ENCODE measurements around the gene EML4. TPM values are rescaled to one million over a fixed set of nuclear protein-coding genes. Genes with fewer than 3 reads are reported as not detected.

EML4 gene
- polyA plus RNA-seq, 3 donors = 5.3 to 16.5 (median 9.6) TPM

DNA sequence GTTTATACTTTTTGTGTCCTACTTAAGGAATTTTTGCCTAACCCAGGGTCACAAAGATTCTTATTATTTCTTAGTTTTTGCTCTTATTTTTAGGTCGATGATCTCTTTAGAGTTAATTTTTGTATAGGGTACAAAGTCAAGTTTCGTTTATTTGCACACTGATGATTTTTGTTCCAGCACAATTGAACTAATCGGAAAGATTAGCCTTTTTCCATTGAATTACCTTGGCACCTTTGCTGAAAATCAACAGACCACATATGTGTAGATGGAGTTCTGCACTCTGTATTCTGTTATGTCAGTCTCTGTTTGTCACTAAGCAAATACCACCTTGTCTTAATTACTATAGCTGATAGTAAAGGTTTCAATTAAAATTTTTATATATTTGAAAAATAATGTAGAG, 18.7 kb downstream of the EML4 start:
- WGBS, 3 donors = 40 to 92% (median 86%) methylated on average over 3 of the region's 3 CpGs
- H3K27ac ChIP-seq (ENCODE audit: low read depth, low read length) = no peak overlapping the region

- WGBS, 3 donors = 60 to 97% (median 96%) methylated on average over 2 of the region's 2 CpGs
- no peak overlapping the region for H3K27ac ChIP-seq (ENCODE audit: low read depth, low read length)
These were observed 20.0 kb downstream of the EML4 start for GRCh38 chr2:42189235-42189566.

- 78 to 90% (median 89%) methylated on average over 2 of the region's 2 CpGs for WGBS, 3 donors
- H3K27ac ChIP-seq (ENCODE audit: low read depth, low read length) = no peak overlapping the region
These were observed 21.0 kb downstream of the EML4 start for GRCh38 chr2:42190191-42190590.

GRCh38 chr2:42191285-42192009, 22.3 kb downstream of the EML4 start:
- WGBS, 3 donors = 62 to 92% (median 86%) methylated on average over 10 of the region's 10 CpGs
- H3K27ac ChIP-seq (ENCODE audit: low read depth, low read length) = no peak overlapping the region

GRCh38 chr2:42192010-42192373, 22.8 kb downstream of the EML4 start:
- H3K27ac ChIP-seq (ENCODE audit: low read depth, low read length) = no peak overlapping the region
- 89 to 95% (median 95%) methylated on average over 5 of the region's 5 CpGs for whole genome bisulfite sequencing, 3 donors

DNA sequence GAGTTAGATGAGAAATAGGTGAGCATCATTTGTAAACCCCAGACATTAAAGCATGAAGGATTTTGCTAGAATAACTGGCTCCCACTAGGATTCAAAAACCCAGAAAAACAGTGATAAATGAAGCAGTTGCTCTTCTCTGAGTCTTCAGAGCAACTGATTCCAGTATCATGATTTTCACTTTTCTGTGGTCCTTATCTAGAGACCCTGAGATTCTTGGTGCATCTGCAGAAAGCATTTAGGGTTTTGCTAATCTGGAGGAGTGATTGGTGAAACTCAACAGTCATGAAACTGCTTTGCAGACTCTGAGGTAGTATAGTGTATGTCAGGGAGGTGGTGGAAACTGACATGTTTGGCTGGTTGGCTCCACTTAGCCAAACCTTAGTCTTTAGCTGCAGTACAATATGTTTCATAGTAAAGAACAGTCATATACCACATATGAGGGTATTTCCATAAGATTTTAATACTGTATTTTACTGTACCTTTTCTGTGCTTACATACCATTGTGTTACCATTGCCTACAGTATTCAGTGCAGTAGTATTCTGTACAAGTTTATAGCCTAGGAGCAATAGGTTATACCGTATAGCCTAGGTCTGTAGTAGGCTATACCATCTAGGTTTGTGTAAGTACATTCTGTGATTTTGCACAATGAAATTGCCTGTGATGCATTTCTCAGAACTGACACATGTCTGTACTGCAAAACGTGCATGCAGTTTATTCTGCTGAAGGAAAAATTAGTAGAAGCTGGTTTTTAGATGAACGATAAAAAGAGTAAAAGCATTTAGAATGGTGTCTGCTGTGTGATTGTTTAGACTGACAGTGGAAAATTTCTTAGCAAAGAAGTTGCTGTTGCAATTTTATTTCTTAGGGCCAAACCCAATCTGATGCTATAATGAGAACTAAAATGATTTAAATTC, 23.8 kb downstream of the EML4 start:
- WGBS, 3 donors = 40 to 71% (median 65%) methylated on average over 3 of the region's 3 CpGs
- H3K27ac ChIP-seq (ENCODE audit: low read depth, low read length) = no peak overlapping the region

- H3K27ac ChIP-seq (ENCODE audit: low read depth, low read length) = no peak overlapping the region
These were observed 24.6 kb downstream of the EML4 start for GRCh38 chr2:42193722-42194187.

DNA sequence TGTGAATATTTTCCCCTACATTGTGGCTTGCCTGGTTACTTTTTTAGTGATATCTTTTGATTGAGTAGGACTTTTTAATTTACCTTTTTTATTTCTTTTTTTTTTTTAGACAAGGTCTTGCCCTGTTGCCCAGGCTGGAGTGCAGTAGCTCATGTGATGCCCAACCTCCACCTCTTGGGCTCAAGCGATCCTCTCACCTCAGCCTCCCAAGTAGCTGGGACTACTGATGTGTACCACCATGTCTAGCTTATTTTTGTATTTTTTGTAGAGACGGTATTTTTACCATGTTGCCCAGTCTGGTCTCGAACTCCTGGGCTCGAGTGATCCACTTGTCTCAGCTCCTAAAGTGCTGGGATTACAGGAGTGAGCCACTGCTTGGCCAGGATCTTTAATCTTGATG, 25.3 kb downstream of the EML4 start:
- WGBS, 3 donors = 92 to 98% (median 97%) methylated on average over 4 of the region's 4 CpGs
- no peak overlapping the region for H3K27ac ChIP-seq (ENCODE audit: low read depth, low read length)

DNA sequence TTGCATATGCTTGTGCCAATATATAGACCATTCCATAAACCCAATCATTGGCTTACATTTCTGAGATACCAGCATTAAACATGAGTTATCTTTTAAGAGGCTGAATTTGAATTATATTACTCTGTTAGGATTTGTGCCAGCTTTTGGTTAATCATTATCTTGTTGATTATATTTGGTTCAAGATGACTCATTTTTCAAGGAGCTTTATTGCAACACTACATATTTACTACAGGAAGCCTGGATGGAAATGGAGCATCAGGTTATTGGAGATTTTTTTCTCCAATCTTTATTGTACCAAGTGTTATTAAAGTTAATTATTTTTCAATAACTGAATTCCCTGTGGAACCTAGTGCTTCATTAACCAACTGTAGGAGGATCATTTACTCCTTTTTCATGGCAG, 26.4 kb downstream of the EML4 start:
- H3K27ac ChIP-seq (ENCODE audit: low read depth, low read length) = no peak overlapping the region

GRCh38 chr2:42196070-42196402, 26.9 kb downstream of the EML4 start:
- H3K27ac ChIP-seq (ENCODE audit: low read depth, low read length) = no peak overlapping the region
- WGBS, 3 donors = 76 to 95% (median 95%) methylated on average over 2 of the region's 2 CpGs

DNA sequence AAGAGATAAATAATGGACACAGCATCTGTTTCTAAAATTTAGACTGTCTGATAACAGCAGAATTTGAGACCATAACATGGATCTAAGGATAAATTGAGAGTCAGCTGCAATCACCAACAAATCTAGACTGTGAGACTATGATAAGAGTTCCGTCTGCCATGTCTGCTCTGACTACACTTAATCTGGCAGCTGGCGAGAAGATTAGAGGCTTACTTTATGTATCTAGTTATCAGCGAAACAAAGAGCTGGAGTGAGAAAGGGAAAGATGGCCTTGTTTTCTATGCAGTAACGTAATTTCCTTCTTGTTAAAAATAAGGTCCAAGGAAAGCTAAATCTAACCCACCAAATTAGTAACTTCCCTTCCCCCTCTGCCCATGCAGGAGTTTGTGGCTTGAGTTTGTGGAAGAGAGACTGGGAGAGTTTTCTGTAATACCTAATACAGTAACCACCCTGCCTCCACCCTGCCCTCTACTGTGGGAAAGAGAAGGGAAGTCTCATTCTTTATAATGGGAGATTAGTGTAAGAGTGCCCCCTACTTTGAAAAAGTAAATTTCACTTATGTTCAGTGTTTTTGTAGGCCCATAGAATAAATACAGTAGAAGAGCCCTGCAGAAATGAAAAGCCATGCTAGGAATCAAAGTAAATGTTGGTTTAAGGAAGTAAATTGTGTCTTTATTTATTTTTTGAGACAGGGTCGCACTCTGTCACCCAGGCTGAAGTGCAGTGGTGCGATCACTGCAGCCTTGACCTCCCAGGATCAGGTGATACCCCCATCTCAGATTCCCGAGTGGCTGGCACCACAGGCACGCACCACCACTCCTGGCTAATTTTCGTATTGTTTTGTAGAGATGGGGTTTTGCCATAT, 27.5 kb downstream of the EML4 start:
- WGBS, 3 donors = 49 to 80% (median 79%) methylated on average over 9 of the region's 9 CpGs
- H3K27ac ChIP-seq (ENCODE audit: low read depth, low read length) = no peak overlapping the region

DNA sequence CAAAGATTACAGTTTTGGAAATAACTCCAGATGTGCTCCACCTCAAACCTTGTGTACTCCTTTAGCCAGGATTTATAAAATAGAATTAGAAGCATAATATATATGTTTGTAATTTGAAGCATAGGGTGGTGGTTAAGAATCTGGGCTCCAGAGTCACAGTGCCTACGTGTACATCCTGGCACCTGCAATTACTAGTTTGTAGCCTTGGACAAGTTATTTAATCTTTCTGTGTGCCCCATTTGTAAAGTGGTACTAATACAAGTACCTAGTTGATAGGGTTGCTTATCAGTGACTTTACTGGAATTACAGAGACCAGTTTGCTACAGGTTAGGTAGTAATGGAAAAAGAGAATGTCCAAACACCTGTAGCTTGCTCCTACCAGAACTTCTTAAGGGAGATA, 28.6 kb downstream of the EML4 start:
- 19 to 100% (median 97%) methylated on average over 1 of the region's 1 CpG for WGBS, 3 donors
- H3K27ac ChIP-seq (ENCODE audit: low read depth, low read length) = no peak overlapping the region

DNA sequence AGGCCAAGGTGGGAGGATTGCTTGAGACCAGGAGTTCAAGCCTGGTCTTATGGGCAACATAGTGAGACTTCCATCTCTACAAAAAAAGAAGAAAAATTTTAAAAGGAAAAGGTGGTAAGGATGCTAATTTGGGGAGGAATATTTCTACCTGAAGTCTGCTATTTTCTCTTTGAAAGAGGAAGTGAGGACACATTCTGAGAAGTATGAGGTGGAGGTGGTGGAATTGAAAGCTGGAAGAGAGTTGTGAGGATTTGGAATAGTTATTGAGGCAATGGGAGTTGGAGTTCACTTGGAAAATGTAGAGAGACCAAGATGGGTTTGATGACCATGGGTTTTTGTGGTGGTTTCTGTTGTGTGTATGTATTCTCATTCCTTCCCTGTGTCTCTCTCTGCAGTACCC, 29.3 kb downstream of the EML4 start:
- H3K27ac ChIP-seq (ENCODE audit: low read depth, low read length) = no peak overlapping the region

GRCh38 chr2:42199002-42199401, 29.8 kb downstream of the EML4 start:
- 89 to 95% (median 90%) methylated on average over 2 of the region's 2 CpGs for WGBS, 3 donors
- no peak overlapping the region for H3K27ac ChIP-seq (ENCODE audit: low read depth, low read length)

DNA sequence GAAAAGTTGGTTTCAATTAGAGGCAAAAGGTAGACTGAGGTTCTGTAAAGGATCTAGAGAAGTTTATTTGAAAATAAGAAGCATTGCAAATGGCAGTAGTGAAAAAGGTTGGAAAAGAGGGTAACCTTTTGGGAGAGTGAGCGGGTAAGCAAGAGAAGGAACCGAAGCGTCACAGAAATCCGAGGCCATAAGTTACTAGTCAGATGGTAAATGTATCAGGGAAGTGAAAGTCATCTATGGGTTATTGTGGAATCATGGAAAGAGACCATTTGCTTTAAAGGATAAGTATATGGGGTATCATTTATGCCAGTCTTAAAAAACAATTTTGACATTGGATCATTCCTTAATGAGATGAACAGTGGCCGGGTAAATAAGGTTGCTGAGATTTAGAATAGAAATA, 30.5 kb downstream of the EML4 start:
- WGBS, 3 donors = 88 to 96% (median 95%) methylated on average over 5 of the region's 5 CpGs

DNA sequence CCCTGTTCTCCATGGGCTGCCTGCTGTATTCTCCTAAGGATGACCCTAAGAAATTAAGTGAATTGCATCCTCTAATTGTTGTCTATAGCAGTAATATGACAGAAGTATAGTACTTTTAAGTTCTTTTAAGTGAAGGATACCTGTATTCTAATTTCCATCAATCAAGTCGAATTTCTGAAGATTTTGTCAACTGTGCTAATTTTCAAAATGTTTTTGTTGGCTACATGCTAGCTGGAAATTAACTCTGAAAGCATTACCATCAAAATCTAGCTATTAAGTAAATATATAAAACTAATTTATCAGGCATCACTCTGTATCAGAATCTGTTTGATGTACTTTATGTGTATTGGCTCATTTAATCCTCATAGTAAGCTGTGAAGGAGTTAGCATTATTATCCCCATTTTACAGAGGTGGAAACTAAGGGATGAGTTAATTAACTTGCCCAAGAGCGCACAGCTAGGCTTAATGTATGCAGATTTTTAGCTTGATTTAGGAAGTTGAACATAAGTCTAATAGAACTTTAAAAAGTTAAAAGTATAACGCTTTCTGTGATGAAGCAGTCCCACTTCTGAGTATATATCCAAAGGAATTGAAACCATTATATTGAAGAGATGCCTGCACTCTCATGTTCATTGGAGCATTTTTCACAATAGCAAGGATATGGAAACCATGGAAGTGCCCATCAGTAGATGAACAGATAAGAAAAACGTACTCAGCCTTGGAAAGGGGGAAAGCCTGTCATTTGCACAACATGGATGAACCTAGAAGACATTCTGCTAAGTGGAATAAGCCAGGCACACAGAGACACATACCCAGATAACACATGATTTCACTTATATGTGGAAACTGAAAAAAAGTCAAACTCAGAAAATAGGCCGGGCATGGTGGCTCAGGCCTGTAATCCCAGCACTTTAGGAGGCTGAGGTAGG, 32.0 kb downstream of the EML4 start:
- WGBS, 3 donors = 76 to 81% (median 78%) methylated on average over 5 of the region's 5 CpGs
- no peak overlapping the region for H3K27ac ChIP-seq (ENCODE audit: low read depth, low read length)

More for the DNA sequence above, 30.5 kb downstream of the EML4 start:
- H3K27ac ChIP-seq (ENCODE audit: low read depth, low read length) = no peak overlapping the region

DNA sequence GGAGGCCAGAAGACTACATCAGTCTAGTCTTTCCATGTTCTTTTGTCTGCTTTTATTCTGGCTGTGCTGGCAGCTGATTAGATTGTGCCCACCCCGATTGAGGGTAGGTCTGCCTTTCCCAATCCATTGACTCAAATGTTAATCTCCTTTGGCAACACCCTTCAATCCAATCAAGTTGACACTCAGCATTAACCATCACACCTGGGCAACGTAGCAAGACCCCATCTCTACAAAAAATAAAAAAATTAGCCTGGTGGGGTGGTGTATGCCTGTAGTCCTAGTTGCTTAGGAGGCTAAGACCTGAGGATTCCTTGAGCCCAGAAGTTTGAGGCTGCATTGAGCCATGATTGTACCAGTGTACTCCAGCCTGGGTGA, 33.5 kb downstream of the EML4 start:
- WGBS, 3 donors = 87 to 100% (median 97%) methylated on average over 2 of the region's 2 CpGs
- H3K27ac ChIP-seq (ENCODE audit: low read depth, low read length) = no peak overlapping the region

DNA sequence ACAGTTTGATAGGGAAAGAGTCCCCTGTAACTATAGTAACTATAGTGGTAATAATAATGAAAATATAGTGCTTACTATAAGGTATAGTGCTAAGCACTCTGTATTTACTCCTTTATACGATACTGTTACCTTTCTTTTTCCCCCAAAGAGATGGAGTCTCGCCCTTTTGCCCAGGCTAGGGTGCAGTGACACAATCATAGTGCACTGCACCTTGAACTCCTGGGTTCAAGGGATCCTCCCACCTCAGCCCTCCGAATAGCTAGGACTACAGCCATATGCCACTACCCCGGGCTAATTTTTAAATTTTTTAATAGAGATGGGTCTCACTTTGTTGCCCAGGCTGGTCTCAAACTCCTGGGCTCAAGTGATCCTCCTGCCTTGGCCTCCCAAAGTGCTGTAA, 34.6 kb downstream of the EML4 start:
- H3K27ac ChIP-seq (ENCODE audit: low read depth, low read length) = no peak overlapping the region
- WGBS, 3 donors = 92 to 97% (median 94%) methylated on average over 4 of the region's 4 CpGs

All from adipose tissue (tissue), 3 donors.